Prostate gland (tissue), 2 donors: ENCODE measurements around the gene ZMYND11. TPM values are rescaled to one million over a fixed set of nuclear protein-coding genes. Genes with fewer than 3 reads are reported as not detected.

ENCODE experiments used
- DNase-seq: peaks from one replicate; pipeline ENCODE4 v3.0.0-alpha.2; 2019; ENCODE audit warnings: low spot score
- H3K27ac ChIP-seq, 2 donors: fragments of 200-600 bp; sonication (generic); 2 replicates each; pipeline ENCODE4 v1.5.1; 2017 to 2019
- H3K27me3 ChIP-seq: fragments of 200-600 bp; sonication (generic); replicated peaks from 2 replicates; pipeline ENCODE4 v1.5.1; 2019; ENCODE audit not compliant: insufficient read depth
- H3K36me3 ChIP-seq, 2 donors: fragments of 200-600 bp; sonication (generic); 1 replicate in 1 of 2; 2 replicates in 1 of 2; pipeline versions ENCODE4 v1.5.1 to v1.8.1; 2017 to 2019
- H3K4me1 ChIP-seq: fragments of 200-600 bp; sonication (generic); replicated peaks from 2 replicates; pipeline ENCODE4 v1.5.1; 2019
- H3K4me3 ChIP-seq, 2 donors: fragments of 200-600 bp; sonication (generic); 2 replicates each; pipeline ENCODE4 v1.5.1; 2017 to 2019
- H3K9me3 ChIP-seq: fragments of 200-600 bp; sonication (generic); 2 replicates; pipeline ENCODE4 v1.5.1; 2017
- CTCF ChIP-seq, 4 experiments: fragments of 200-600 bp in 2 of 4; fragments of 450-650 bp in 2 of 4; sonication (generic) in 2 of 4; IDR thresholded peaks; 1 replicate in 3 of 4; 2 replicates in 1 of 4; pipeline ENCODE4 v1.5.1; 2016 to 2019; ENCODE audit warnings: antibody characterized with exemption in 4 of 4, mild to moderate bottlenecking in 2 of 4, moderate library complexity in 2 of 4
- POLR2A ChIP-seq: fragments of 450-650 bp; IDR thresholded peaks from one replicate; pipeline ENCODE4 v1.6.1; 2016; ENCODE audit warnings: antibody characterized with exemption, mild to moderate bottlenecking
- POLR2AphosphoS5 ChIP-seq: sonication (generic); formaldehyde crosslinking; IDR thresholded peaks from one replicate; pipeline ENCODE4 v1.6.1; 2017; ENCODE audit warnings: antibody characterized with exemption
- WGBS: methylation state at CpG from one replicate; pipeline ENCODE4 v1.1.5; 2018; 5-methylcytosine and 5-hydroxymethylcytosine counted together
- intact Hi-C: fragments of 100-400 bp; cut with DNase I; formaldehyde crosslinking; loops from one replicate; pipeline ENCODE4 v1.14.2; 2022
- total RNA-seq, 2 donors: library from RNA; depleted of rRNA; stranded (reverse); fragments of >200 nt; gene quantifications; one replicate each; pipeline ENCODE4 v1.1.0, GENCODE V29; 2016

Gene ZMYND11
- 10 to 100 TPM; 66.6 to 78.1 TPM for total RNA-seq

DNA sequence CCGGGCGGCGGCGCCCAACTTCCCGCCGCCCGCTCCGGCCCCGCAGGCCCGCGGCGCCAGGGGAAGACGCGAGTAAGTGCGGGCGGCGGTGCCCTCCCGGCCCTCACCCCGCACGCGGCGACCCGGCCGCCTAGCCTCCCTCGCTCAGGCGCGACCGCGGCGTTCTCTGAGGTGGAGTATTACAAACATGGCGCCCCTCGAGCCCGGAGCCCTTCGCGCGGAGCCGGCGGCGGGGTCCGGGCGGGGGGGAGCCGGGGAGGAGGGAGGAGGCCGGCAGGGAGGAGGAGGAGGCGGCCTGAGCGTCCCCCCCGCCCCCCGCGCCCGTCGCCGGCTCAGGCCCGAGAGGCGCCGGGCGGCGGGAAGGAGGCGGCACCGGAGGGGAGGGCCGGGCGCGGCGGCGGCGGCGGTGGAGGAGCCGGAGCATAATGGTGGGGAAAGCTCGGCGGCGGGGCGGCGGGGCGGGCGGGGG lies at the start of gene ZMYND11:
ZMYND11 (plus strand) TSS at position 324 of the 469 bp plus-strand sequence. CDS start 44,558 bp downstream, outside the sequence.
- Histone ChIP-seq H3K4me1 (peaks cover 4% of the 10 kb centered on the region), H3K27ac (peak within 1 kb of the TSS; percentile 98), H3K27me3 (no peaks in the 10 kb centered on the region), H3K4me3 (peak within 1 kb of the TSS; percentile 79 to 87), H3K36me3 (no peaks in the 10 kb centered on the region), H3K9me3 (no peaks in the 10 kb centered on the region)
- TF ChIP-seq CTCF (IDR thresholded peaks at IDR 0.05) (no peak), POLR2AphosphoS5 (no peak), POLR2A (no peak)
- DNase-seq = peak; percentile 60
- 1% methylated on average over 53 of the region's 73 CpGs for WGBS
- intact Hi-C loops = no loop called here

DNA sequence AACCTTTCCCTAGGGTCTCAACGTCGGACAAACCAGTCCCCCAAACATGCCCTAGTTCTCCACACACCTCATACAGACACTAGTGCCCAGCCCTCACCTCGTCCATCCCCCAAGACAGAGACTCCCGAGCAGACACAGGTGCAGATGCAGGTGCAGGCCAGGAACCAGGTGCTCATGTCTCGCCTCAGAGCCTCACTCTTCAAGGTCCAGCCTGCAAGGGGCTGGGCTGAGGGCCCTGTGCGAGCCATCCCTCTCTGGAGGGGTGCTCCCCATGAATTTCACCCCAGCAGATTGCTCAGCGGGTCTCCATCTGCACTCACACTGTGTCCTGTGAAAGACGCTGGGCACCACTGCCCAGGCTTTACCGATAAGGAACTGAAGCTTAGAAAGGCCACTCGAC lies 49.2 kb upstream of the ZMYND11 start:
- Histone ChIP-seq H3K36me3 (no peaks in the 10 kb centered on the region), H3K27ac (no peak overlapping the region), H3K4me1 (no peaks in the 10 kb centered on the region), H3K4me3 (no peak overlapping the region), H3K9me3 (no peaks in the 10 kb centered on the region), H3K27me3 (no peaks in the 10 kb centered on the region)
- DNase-seq = no peak
- intact Hi-C loops = no loop called here
- no peak for TF ChIP-seq POLR2A
- TF ChIP-seq CTCF (IDR thresholded peaks at IDR 0.05) = no peak
- no peak for TF ChIP-seq POLR2AphosphoS5
- 94% methylated on average over 10 of the region's 10 CpGs for WGBS

GRCh38 chr10:87177-88080 lies 47.8 kb upstream of the ZMYND11 start:
- TF ChIP-seq POLR2A (no peak), CTCF (IDR thresholded peaks at IDR 0.05) (no peak), POLR2AphosphoS5 (no peak)
- H3K27ac ChIP-seq = no peak overlapping the region
- WGBS = 79% methylated on average over 18 of the region's 19 CpGs
- no peak for DNase-seq
- no peaks in the 10 kb centered on the region for H3K27me3 ChIP-seq
- no peaks in the 10 kb centered on the region for H3K36me3 ChIP-seq
- intact Hi-C loops = no loop called here
- no peaks in the 10 kb centered on the region for H3K9me3 ChIP-seq
- H3K4me3 ChIP-seq = no peak overlapping the region
- no peaks in the 10 kb centered on the region for H3K4me1 ChIP-seq

- WGBS = 52% methylated on average over 3 of the region's 4 CpGs
- no peak overlapping the region for H3K27ac ChIP-seq
Measured at GRCh38 chr10:88253-88652, 47.0 kb upstream of the ZMYND11 start.

More at GRCh38 chr10:88253-88652, 47.0 kb upstream of the ZMYND11 start:
- no peak for DNase-seq
- Histone ChIP-seq H3K27me3 (no peaks in the 10 kb centered on the region), H3K4me1 (no peaks in the 10 kb centered on the region), H3K9me3 (no peaks in the 10 kb centered on the region), H3K36me3 (no peaks in the 10 kb centered on the region), H3K4me3 (no peak overlapping the region)
- intact Hi-C loops = no loop called here
- no peak for TF ChIP-seq POLR2A
- TF ChIP-seq CTCF (IDR thresholded peaks at IDR 0.05) = no peak
- no peak for TF ChIP-seq POLR2AphosphoS5
